Measurements from ENCODE around the gene HEG1. TPM values are rescaled to one million over a fixed set of nuclear protein-coding genes. Genes with fewer than 3 reads are reported as not detected.

The HEG1 gene
- total RNA-seq, 8 experiments from 2014 or later, result 3.5 to 173 (median 24.0) TPM

DNA sequence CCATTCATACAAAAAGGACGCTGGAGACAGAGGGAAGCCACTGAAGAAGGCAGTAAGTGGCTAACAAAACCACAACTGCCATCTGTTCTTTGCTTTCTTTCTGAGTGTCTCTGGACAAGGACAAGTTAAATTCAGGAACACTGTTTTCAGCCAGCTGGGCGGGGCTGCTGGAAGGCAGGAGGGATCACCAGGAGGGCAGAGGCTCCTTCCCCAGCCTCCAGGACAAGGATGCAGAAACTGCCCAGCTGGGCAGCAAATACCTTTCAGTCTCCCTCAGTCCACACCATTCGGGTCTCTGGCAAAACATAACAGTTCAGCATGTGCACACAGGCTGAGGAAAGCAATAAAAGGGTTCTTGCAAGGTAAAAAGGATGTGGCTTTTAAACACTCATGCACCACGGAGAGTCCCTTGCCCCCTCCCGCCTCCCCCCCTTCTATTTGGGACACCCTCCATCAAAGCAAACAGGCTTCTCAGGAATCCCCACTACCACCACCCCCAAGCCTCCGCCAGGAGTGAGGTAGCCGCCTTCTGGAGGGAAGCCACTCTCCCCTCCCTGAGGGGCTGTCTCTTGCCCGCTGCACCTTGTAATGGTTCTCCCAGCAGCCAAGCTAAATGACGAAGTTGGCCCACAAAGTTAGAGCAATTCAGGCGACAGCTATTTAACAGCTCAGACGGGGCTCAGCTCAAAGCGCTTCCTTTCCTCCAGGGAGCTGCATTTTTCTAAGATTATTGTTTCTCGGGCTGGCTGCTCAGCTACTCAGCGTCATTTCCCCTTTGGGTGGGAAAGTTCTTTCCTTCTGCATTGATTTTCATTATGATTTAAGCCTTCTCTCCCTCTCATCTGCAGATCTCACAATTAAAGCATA lies 3.8 kb downstream of the HEG1 start:
- peak overlapping the region in 1 of 5 donors; percentile 10 for H3K4me3 ChIP-seq
- no peak overlapping the region for H3K27ac ChIP-seq
- H3K4me1 ChIP-seq (replicated peaks in 1 of 2), result peaks cover 26 to 41% of the 10 kb centered on the region in 2 donors
- in situ Hi-C loops (cut with MboI; ENCODE audit: low pct_unique_long_range_greater_than_20kb in 2 of 9, low sequenced_read_pairs in 9 of 9, unreplicated experiment in 9 of 9), result no loop called here
- WGBS, 10 experiments, result 0 to 20% (median 0%) methylated on average over 1 to 7 of the region's 14 CpGs; no CpG with 5 or more reads in 3 of the 10 experiments
- peak in 5 of 8 experiments; percentile 0 to 7 (median 1) for ATAC-seq (replicated peaks in 6 of 8)

DNA sequence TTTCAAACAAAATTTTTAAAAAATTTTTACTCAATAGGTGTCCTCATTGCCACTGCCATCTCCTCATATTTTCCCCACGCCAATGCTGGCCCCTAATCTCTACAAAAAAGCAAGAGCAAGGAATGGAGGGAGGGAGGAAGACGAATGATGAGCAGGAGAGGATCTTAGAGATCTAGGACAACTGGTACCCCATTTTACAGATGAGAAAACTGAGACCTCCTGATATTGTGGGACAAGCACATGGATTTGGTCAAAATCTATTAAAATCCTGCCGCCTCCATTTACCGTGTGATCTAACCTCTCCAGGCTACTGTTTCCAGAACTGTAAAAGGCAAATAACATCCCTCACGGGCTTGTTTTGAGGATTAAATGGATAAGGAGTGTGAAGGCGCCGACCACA lies 4.6 kb downstream of the HEG1 start:
- ATAC-seq (replicated peaks in 6 of 8), result no peak
- Histone ChIP-seq H3K4me3 (no peak overlapping the region), H3K27ac (no peak overlapping the region), H3K4me1 (replicated peaks in 1 of 2) (peaks cover 26 to 35% of the 10 kb centered on the region in 2 donors)
- 79 to 97% (median 86%) methylated on average over 1 to 7 of the region's 7 CpGs; no CpG with 5 or more reads in 1 of the 10 experiments for WGBS, 10 experiments
- in situ Hi-C loops (cut with MboI; ENCODE audit: low pct_unique_long_range_greater_than_20kb in 2 of 9, low sequenced_read_pairs in 9 of 9, unreplicated experiment in 9 of 9), result no loop called here

DNA sequence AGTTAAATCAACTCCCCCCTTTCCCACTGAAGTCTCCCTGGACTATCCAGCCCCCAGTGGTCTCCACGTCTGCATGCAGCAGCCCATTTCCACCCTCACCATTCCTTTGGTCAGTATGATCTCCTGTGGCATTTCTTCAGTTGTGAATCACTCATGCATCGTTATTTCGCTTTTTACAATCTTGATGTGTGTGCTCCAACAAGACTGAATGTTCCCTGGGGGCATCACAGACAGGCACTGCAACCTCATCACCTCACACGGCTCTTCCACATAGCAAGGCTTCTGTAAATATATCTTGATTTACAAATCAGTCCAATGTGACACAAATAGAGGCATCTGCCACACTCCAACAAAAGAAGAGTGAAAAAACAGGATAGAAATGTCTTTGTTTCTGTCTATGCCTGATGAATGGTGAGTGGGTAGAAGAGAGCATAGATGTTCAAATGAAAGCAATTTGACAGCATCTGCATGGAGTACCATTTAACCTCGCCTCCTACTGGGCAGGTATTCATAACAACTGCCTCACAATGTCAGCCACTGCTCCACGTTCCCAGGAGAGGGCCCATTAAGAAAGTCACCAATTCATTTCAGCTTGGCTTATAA lies 5.2 kb downstream of the HEG1 start:
- in situ Hi-C loops (cut with MboI; ENCODE audit: low pct_unique_long_range_greater_than_20kb in 2 of 9, low sequenced_read_pairs in 9 of 9, unreplicated experiment in 9 of 9), result no loop called here
- WGBS, 10 experiments, result 20 to 94% (median 62%) methylated on average over 1 to 6 of the region's 6 CpGs
- peak in 3 of 8 experiments; percentile 8 to 20 (median 12) for ATAC-seq (replicated peaks in 6 of 8)
- Histone ChIP-seq H3K27ac (no peak overlapping the region), H3K4me1 (replicated peaks in 1 of 2) (peaks cover 26 to 35% of the 10 kb centered on the region in 2 donors), H3K4me3 (no peak overlapping the region)

DNA sequence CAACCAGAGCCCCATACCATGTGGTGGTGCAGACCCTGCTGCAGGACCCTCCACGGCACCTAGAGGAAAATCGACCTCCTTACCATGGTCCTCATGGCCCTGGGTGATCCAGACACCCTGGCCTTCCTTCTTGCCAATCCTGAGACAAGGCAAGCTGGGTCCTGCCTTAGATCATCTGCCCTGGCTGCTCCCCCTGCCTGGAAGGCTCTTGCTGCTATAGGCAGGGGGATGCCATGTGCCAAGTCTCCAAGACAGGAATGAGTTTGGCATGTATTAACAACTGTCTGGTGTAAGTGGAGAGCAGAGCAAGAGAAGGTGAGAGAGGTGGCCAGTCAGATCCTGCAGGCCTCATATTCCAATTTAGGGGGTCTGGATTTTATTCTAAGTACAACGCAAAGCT lies 7.5 kb downstream of the HEG1 start:
- H3K4me3 ChIP-seq, result no peak overlapping the region
- H3K4me1 ChIP-seq (replicated peaks in 1 of 2), result peaks cover 35 to 43% of the 10 kb centered on the region in 2 donors
- in situ Hi-C loops (cut with MboI; ENCODE audit: low pct_unique_long_range_greater_than_20kb in 2 of 9, low sequenced_read_pairs in 9 of 9, unreplicated experiment in 9 of 9), result loop anchor here in 1 of 9 experiments (10.0 to 25.0 kb wide), 2 partner anchors 117 to 389 kb away; no protein-coding TSS in a partner anchor
- no peak for ATAC-seq (replicated peaks in 6 of 8)
- no peak overlapping the region for H3K27ac ChIP-seq
- 86 to 100% (median 100%) methylated on average over 1 to 3 of the region's 3 CpGs; no CpG with 5 or more reads in 3 of the 10 experiments for WGBS, 10 experiments

DNA sequence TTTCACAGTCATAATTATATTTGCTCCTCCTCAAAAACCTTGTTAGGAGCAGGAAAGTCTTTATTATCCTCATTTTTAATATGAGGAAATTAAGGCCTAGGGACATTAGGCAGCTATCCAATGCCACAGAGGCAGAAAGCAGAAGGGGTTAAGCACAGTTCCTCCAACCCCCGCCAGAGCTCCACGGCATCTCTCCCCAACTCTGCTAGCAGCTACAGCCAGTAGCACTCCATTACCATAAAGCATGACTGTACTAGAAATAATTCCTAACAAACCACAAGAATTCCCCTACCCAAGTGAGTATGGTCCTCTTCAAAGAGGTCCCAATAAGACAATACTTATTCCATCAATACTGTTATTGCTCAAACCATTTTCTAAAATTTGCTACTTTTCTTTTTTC lies 9.8 kb downstream of the HEG1 start:
- no peak overlapping the region for H3K4me3 ChIP-seq
- WGBS, 10 experiments, result 0 to 76% (median 0%) methylated on average over 1 to 2 of the region's 2 CpGs; no CpG with 5 or more reads in 4 of the 10 experiments
- in situ Hi-C loops (cut with MboI; ENCODE audit: low pct_unique_long_range_greater_than_20kb in 2 of 9, low sequenced_read_pairs in 9 of 9, unreplicated experiment in 9 of 9), result loop anchor here in 1 of 9 experiments (10.0 to 25.0 kb wide), 2 partner anchors 119 to 391 kb away; no protein-coding TSS in a partner anchor
- H3K27ac ChIP-seq, result no peak overlapping the region
- ATAC-seq (replicated peaks in 6 of 8), result peak in 3 of 8 experiments; percentile 12 to 94 (median 49)
- peaks cover 26 to 33% of the 10 kb centered on the region in 2 donors for H3K4me1 ChIP-seq (replicated peaks in 1 of 2)

DNA sequence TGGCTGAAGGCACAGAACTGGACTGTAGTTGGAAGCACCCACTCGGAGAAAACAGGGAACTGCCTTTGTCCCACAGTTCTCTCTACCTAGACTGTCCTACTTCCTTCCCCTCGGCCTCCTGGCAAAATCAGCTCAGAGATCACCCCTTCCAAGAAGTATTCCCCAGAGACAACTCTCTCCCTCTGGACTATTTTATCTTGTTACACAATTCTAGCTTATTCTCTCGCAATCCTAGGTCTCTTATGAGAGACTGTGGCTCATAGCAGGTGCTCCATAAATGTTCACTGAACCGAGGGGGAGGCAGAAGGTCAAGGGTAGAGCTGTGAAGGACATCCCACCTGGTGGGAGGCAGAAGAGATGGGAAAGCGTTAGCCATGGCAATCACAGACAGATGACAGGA lies 10.6 kb downstream of the HEG1 start:
- H3K4me1 ChIP-seq (replicated peaks in 1 of 2), result peaks cover 20 to 26% of the 10 kb centered on the region in 2 donors
- in situ Hi-C loops (cut with MboI; ENCODE audit: low pct_unique_long_range_greater_than_20kb in 2 of 9, low sequenced_read_pairs in 9 of 9, unreplicated experiment in 9 of 9), result loop anchor here in 1 of 9 experiments (10.0 to 25.0 kb wide), 2 partner anchors 120 to 392 kb away; no protein-coding TSS in a partner anchor
- H3K27ac ChIP-seq, result no peak overlapping the region
- no peak for ATAC-seq (replicated peaks in 6 of 8)
- WGBS, 10 experiments, result 83 to 100% (median 100%) methylated on average over 1 to 5 of the region's 5 CpGs; no CpG with 5 or more reads in 2 of the 10 experiments
- H3K4me3 ChIP-seq, result no peak overlapping the region

DNA sequence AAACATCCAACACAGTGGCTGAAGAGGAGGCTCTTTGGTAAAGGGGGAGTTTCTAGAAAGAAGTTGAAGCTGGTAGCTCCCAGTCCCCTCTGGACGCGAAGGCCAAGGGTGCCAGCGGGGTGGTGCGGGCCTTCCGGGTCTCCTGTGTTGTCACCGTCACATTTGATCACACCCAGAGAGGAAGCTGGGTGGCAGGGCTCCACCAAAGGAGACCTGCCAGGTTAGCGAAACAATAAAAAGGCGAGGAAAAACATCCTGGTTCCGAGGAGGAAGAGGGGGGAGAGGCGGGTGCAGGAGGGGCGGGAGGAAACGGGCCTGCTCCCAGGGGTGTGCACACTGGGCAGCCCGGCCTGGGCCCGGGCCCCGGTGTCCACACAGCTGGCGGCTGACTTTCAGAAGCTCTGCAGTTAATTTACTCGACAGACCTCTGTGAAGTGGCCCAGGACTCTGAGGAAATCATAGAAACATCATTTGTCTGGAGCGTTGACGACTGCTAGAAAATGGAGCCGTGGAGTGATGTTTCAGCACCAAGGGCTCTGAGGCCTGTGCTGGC lies 12.1 kb downstream of the HEG1 start:
- no peak overlapping the region for H3K4me3 ChIP-seq
- H3K4me1 ChIP-seq (replicated peaks in 1 of 2), result peaks cover 30 to 39% of the 10 kb centered on the region in 2 donors
- 0 to 100% (median 59%) methylated on average over 1 to 5 of the region's 20 CpGs; no CpG with 5 or more reads in 4 of the 10 experiments for WGBS, 10 experiments
- ATAC-seq (replicated peaks in 6 of 8), result peak in 5 of 8 experiments; percentile 76 to 87 (median 79)
- H3K27ac ChIP-seq, result no peak overlapping the region
- in situ Hi-C loops (cut with MboI; ENCODE audit: low pct_unique_long_range_greater_than_20kb in 2 of 9, low sequenced_read_pairs in 9 of 9, unreplicated experiment in 9 of 9), result loop anchor here in 1 of 9 experiments (10.0 to 25.0 kb wide), 2 partner anchors 121 to 394 kb away; no protein-coding TSS in a partner anchor

DNA sequence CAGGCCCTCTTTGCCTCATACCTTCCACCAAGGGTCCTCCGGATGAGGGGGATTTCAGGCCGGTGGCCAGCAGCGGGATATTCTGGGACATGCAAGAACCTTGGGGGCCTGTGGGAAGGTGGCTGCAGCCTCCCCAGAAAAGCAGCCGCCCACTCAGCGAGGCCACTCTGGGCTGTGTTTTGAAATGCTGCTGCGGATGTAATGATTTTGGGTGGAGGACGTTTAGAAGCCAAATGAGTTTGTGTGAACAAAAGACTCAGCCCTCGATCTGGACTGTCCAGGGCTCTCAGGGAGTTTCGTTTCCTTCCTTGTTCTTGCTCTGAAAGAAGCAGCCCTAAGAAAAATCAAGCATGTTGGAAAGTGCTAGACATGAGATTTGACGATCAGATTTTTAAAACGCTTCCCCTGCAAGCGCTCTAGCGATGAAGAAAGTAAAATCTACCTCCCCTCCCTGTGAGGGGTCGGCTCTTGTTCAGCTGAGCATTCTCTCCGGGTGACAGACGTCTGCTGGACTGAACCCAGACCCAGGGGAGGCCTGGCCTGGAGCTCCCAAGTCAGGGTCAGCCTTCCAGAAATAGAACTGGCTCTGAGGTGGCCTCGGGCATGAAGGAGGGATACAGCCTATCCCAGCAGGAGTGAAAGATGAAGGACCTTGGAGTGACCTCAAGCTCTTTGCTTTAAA lies 12.9 kb downstream of the HEG1 start:
- H3K27ac ChIP-seq, result no peak overlapping the region
- WGBS, 10 experiments, result 0 to 60% (median 20%) methylated on average over 2 to 12 of the region's 17 CpGs; no CpG with 5 or more reads in 2 of the 10 experiments
- peaks cover 33 to 42% of the 10 kb centered on the region in 2 donors for H3K4me1 ChIP-seq (replicated peaks in 1 of 2)
- peak in 6 of 8 experiments; percentile 13 to 57 (median 45) for ATAC-seq (replicated peaks in 6 of 8)
- in situ Hi-C loops (cut with MboI; ENCODE audit: low pct_unique_long_range_greater_than_20kb in 2 of 9, low sequenced_read_pairs in 9 of 9, unreplicated experiment in 9 of 9), result loop anchor here in 1 of 9 experiments (10.0 to 25.0 kb wide), 2 partner anchors 122 to 394 kb away; no protein-coding TSS in a partner anchor
- no peak overlapping the region for H3K4me3 ChIP-seq

DNA sequence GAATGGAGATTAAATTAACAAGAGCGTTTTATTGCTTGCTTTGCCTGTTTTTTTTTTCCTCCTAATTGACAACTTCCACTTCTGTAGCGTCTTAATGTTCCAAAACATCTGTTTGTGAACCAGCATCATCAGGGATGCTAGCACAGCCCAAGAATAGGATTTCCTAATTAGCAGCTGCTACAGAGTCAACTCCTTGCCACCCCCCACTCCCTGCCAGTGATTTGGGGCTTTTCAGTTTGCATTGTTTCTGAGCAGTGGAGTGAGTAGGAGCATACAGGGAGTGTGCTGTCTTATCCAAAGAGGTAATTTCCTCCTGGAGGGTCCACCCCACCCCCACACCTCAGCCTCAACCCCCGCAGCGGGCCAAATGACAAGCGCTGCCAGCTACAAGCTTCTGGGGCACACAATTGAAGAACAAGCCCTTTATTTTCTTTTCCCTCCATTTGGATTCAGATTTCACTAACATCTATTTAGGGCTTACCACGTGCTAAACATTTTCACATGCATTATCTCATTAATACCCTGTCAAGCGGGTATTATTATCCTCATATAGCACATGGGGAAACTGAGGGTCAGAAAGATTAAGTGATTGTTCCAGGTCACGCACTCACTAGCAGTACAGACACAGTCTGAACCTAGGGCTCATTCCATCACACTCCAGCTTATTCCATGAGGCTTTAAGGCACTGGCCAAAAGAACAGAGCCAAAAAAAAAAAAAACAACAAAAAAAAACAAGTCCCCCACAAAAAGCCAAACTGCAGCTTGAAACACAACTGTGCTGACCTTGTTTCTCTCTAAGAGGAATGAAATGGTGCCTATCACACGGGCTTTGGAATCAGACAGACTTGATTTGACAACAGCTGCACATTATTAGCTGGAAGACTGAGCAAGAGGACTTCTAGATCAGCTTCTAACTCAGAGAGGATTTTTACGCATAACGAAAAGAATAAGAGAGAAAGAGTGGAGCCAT lies 16.4 kb downstream of the HEG1 start:
- WGBS, 10 experiments, result 25 to 100% (median 53%) methylated on average over 1 to 8 of the region's 11 CpGs
- no peak overlapping the region for H3K4me3 ChIP-seq
- H3K4me1 ChIP-seq (replicated peaks in 1 of 2), result peaks cover 29 to 37% of the 10 kb centered on the region in 2 donors
- no peak overlapping the region for H3K27ac ChIP-seq
- peak in 4 of 8 experiments; percentile 3 to 38 (median 16) for ATAC-seq (replicated peaks in 6 of 8)
- in situ Hi-C loops (cut with MboI; ENCODE audit: low pct_unique_long_range_greater_than_20kb in 2 of 9, low sequenced_read_pairs in 9 of 9, unreplicated experiment in 9 of 9), result loop anchor here in 1 of 9 experiments (10.0 to 25.0 kb wide), 2 partner anchors 125 to 398 kb away; no protein-coding TSS in a partner anchor

DNA sequence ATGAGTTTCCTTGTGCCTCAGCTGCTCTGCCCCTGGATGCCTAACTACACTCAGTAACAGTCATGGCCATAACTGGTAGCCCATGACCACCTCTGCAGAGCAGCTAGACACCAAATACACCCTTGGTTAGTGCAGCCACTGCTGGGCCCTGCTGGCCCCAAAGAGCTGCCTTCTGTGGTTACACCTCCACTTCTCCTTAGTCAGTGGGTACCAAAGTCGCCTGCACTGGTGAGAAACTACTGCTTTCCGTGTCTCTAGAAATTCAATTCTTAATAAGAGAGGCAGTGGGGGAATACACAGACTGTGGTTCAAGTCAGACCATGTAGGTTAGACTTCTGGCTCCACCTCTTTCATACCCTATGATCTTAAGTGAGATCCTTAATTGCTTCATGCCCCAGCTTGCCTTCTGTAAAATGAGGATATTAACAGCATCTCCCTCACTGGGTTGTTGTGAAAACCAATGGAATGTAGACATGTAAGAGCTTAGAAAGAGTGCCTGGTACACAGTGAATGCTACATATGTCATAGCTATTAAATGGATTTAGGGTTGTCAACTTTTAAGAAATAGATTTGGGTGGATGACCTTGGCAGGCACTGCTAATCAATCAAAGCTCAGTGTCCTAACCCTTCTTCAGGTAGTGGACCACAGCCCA lies 18.2 kb downstream of the HEG1 start:
- ATAC-seq (replicated peaks in 6 of 8), result peak in 1 of 8 experiments; percentile 2
- 92 to 100% (median 100%) methylated on average over 2 of the region's 2 CpGs; no CpG with 5 or more reads in 7 of the 10 experiments for WGBS, 10 experiments
- H3K27ac ChIP-seq, result no peak overlapping the region
- peaks cover 17 to 20% of the 10 kb centered on the region in 2 donors for H3K4me1 ChIP-seq (replicated peaks in 1 of 2)
- in situ Hi-C loops (cut with MboI; ENCODE audit: low pct_unique_long_range_greater_than_20kb in 2 of 9, low sequenced_read_pairs in 9 of 9, unreplicated experiment in 9 of 9), result loop anchor here in 1 of 9 experiments (25.0 kb wide), 1 partner anchor 400 kb away; no protein-coding TSS in a partner anchor
- H3K4me3 ChIP-seq, result no peak overlapping the region

DNA sequence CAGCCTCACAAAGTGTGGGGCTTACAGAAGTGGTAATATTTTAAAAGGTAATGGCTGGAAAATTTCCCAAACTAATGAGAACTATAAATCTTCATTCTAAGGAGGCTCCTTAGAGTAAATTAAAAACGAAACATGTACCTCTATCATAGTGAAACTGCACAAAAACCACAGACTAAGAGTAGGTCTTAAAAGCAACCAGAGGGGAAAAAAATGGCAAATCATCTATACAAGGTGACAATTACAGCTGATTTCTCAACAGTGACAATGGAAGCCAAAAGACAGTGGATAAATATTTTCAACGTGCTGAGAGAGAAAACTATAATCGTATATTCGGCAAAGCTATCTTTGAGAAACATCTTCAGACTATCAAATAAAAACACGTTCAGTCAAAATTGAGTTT lies 20.6 kb downstream of the HEG1 start:
- 90 to 98% (median 95%) methylated on average over 5 of the region's 5 CpGs for WGBS, 10 experiments
- no peak for ATAC-seq (replicated peaks in 6 of 8)
- H3K4me1 ChIP-seq (replicated peaks in 1 of 2), result peaks cover 14 to 16% of the 10 kb centered on the region in 2 donors
- in situ Hi-C loops (cut with MboI; ENCODE audit: low pct_unique_long_range_greater_than_20kb in 2 of 9, low sequenced_read_pairs in 9 of 9, unreplicated experiment in 9 of 9), result loop anchor here in 1 of 9 experiments (25.0 kb wide), 1 partner anchor 402 kb away; no protein-coding TSS in a partner anchor
- no peak overlapping the region for H3K4me3 ChIP-seq
- H3K27ac ChIP-seq, result no peak overlapping the region
